Right lobe of liver (tissue), 6 donors: ENCODE results near the gene MACROD2. TPM values are rescaled to one million over a fixed set of nuclear protein-coding genes. Genes with fewer than 3 reads are reported as not detected.

ENCODE experiments used
- ATAC-seq, 4 donors: fragments of 200-7000 bp; cut with Tn5 transposase; one replicate each; pipeline ENCODE4 v1.9.1; 2020; ENCODE audit warnings: mild to moderate bottlenecking in 4 of 4, moderate library complexity in 4 of 4
- DNase-seq, 3 donors: peaks; one replicate each; pipeline ENCODE4 v3.0.0-alpha.2; 2020
- H3K27ac ChIP-seq, 3 donors: fragments of 200-600 bp; one replicate each; pipeline ENCODE4 v1.8.0; 2022
- H3K27me3 ChIP-seq, 2 donors: fragments of 200-600 bp; one replicate each; pipeline ENCODE4 v1.8.0; 2022
- H3K36me3 ChIP-seq, 4 donors: fragments of 200-600 bp; sonication (generic) in 1 of 4; one replicate each; pipeline versions ENCODE4 v1.5.1 to v1.8.0; 2017 to 2022; ENCODE audit warnings: control low read depth in 1 of 4
- H3K4me1 ChIP-seq, 4 donors: fragments of 200-600 bp; sonication (generic) in 1 of 4; one replicate each; pipeline versions ENCODE4 v1.5.1 to v1.8.0; 2017 to 2022; ENCODE audit warnings: control low read depth in 1 of 4
- H3K4me3 ChIP-seq, 3 donors: fragments of 200-600 bp; one replicate each; pipeline ENCODE4 v1.8.0; 2022
- H3K9me3 ChIP-seq, 4 donors: fragments of 200-600 bp; sonication (generic) in 1 of 4; one replicate each; pipeline versions ENCODE4 v1.5.1 to v1.8.0; 2017 to 2022; ENCODE audit warnings: control low read depth in 1 of 4
- POLR2A ChIP-seq: fragments of 450-650 bp; IDR thresholded peaks from one replicate; pipeline ENCODE4 v1.6.1; 2017; ENCODE audit warnings: antibody characterized with exemption, mild to moderate bottlenecking
- WGBS: methylation state at CpG from one replicate; pipeline ENCODE4 v1.1.6; 2018; ENCODE audit warnings: low coverage, low lambda C conversion rate; ENCODE audit not compliant: insufficient coverage; ENCODE audit errors: missing lambda C conversion rate; 5-methylcytosine and 5-hydroxymethylcytosine counted together
- intact Hi-C, 2 donors: fragments of 100-400 bp; cut with DNase I; formaldehyde crosslinking; loops; one replicate each; pipeline versions ENCODE4 v1.11.2 to v1.14.1; 2022
- total RNA-seq, 6 experiments: library from RNA; depleted of rRNA in 2 of 6; stranded (reverse); fragments of >200 nt in 2 of 6; fragmentation: NEBNext Ultra II Directional in 3 of 6; extraction: Animal tissue kit (Norgen Biotek cat#: 25700) in 3 of 6; gene quantifications; one replicate each; pipeline versions ENCODE4 v1.1.0 to v1.2.4, GENCODE V29; 2016 to 2023
- TF ChIP-seq, protein P1 (sequence below), 4 donors: fragments of 200-600 bp in 3 of 4; fragments of 450-650 bp in 1 of 4; IDR thresholded peaks; one replicate each; pipeline versions ENCODE4 v1.5.1 to v1.8.0; 2016 to 2022; ENCODE audit warnings: antibody characterized with exemption in 4 of 4, mild to moderate bottlenecking in 2 of 4
- donor health status: DM: no; HTN: yes; CAD: no.
- donor health status: DM: no; HTN: no; CAD: no.
- donor health status: DM: no; HTN: no; CAD: no.
- donor health status: DM: no; HTN: yes; CAD: no.
- donor health status: DM: no; HTN: yes; CAD: no.

Gene MACROD2
- total RNA-seq, 6 experiments from 2014 or later, result 1.2 to 5.5 (median 3.3) TPM

GRCh38 chr20:15638816-15639215 is 1643.5 kb downstream of the MACROD2 start:
- H3K9me3 ChIP-seq, result no peaks in the 10 kb centered on the region
- ATAC-seq (no peak), DNase-seq (no peak)
- H3K27ac ChIP-seq, result no peak overlapping the region
- TF ChIP-seq POLR2A, result no peak
- TF ChIP-seq, protein P1, sequence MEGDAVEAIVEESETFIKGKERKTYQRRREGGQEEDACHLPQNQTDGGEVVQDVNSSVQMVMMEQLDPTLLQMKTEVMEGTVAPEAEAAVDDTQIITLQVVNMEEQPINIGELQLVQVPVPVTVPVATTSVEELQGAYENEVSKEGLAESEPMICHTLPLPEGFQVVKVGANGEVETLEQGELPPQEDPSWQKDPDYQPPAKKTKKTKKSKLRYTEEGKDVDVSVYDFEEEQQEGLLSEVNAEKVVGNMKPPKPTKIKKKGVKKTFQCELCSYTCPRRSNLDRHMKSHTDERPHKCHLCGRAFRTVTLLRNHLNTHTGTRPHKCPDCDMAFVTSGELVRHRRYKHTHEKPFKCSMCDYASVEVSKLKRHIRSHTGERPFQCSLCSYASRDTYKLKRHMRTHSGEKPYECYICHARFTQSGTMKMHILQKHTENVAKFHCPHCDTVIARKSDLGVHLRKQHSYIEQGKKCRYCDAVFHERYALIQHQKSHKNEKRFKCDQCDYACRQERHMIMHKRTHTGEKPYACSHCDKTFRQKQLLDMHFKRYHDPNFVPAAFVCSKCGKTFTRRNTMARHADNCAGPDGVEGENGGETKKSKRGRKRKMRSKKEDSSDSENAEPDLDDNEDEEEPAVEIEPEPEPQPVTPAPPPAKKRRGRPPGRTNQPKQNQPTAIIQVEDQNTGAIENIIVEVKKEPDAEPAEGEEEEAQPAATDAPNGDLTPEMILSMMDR (IDR thresholded peaks at IDR 0.05), result no peak
- no peaks in the 10 kb centered on the region for H3K27me3 ChIP-seq
- no peak overlapping the region for H3K4me3 ChIP-seq
- no peaks in the 10 kb centered on the region for H3K4me1 ChIP-seq
- 78% methylated on average over 5 of the region's 5 CpGs for WGBS
- intact Hi-C loops, result no loop called here
- H3K36me3 ChIP-seq, result no peaks in the 10 kb centered on the region

GRCh38 chr20:15639839-15640238 is 1644.5 kb downstream of the MACROD2 start:
- TF ChIP-seq POLR2A, result no peak
- TF ChIP-seq, protein P1 (IDR thresholded peaks at IDR 0.05), result no peak
- intact Hi-C loops, result no loop called here
- Histone ChIP-seq H3K27ac (no peak overlapping the region), H3K36me3 (no peaks in the 10 kb centered on the region), H3K4me1 (no peaks in the 10 kb centered on the region), H3K27me3 (no peaks in the 10 kb centered on the region), H3K9me3 (no peaks in the 10 kb centered on the region), H3K4me3 (no peak overlapping the region)
- WGBS, result 40% methylated on average over 1 of the region's 1 CpG
- DNase-seq (no peak), ATAC-seq (no peak)

- TF ChIP-seq POLR2A, result no peak
- TF ChIP-seq, protein P1 (IDR thresholded peaks at IDR 0.05), result no peak
- no peaks in the 10 kb centered on the region for H3K4me1 ChIP-seq
- WGBS, result 77% methylated on average over 6 of the region's 6 CpGs
- no peak overlapping the region for H3K4me3 ChIP-seq
- intact Hi-C loops, result no loop called here
- ATAC-seq (no peak), DNase-seq (no peak)
- H3K36me3 ChIP-seq, result no peaks in the 10 kb centered on the region
- H3K9me3 ChIP-seq, result no peaks in the 10 kb centered on the region
- H3K27ac ChIP-seq, result no peak overlapping the region
- no peaks in the 10 kb centered on the region for H3K27me3 ChIP-seq
Observed at GRCh38 chr20:15642109-15642508, 1646.8 kb downstream of the MACROD2 start.

DNA sequence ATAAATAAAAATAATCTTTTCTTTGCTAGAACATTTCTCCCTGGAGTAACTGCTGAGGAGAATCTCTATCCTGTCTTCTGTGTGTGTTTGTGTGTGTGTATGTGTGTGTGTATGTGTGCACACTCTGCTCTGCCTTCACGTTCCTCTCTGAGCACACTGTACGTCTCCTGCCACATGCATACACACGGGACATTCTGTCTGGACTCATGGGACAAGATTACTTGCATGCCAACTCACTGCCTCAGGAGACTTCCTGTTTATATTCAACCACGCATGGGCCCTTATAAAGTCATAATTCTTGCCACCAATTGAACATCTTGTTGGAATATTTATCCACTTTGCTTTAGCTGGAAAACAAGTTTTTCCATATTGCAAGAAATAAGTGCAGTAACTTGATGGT is 1647.4 kb downstream of the MACROD2 start:
- Histone ChIP-seq H3K4me1 (no peaks in the 10 kb centered on the region), H3K9me3 (no peaks in the 10 kb centered on the region), H3K36me3 (no peaks in the 10 kb centered on the region)

More for the DNA sequence above, 1647.4 kb downstream of the MACROD2 start:
- Histone ChIP-seq H3K27ac (no peak overlapping the region), H3K4me3 (no peak overlapping the region), H3K27me3 (no peaks in the 10 kb centered on the region)
- TF ChIP-seq POLR2A, result no peak
- TF ChIP-seq, protein P1 (IDR thresholded peaks at IDR 0.05), result no peak
- 46% methylated on average over 4 of the region's 4 CpGs for WGBS
- ATAC-seq, result no peak
- intact Hi-C loops, result no loop called here
- DNase-seq, result no peak
